Psoas muscle (tissue), 8 donors: ENCODE data around the gene UBL7. TPM values are rescaled to one million over a fixed set of nuclear protein-coding genes. Genes with fewer than 3 reads are reported as not detected.

Experiments used
- ATAC-seq, 4 donors: fragments of 200-7000 bp; cut with Tn5 transposase; one replicate each; pipeline ENCODE4 v1.9.1; 2020; ENCODE audit warnings: moderate library complexity in 3 of 4, mild to moderate bottlenecking in 2 of 4
- DNase-seq, 2 donors: peaks; one replicate each; pipeline ENCODE4 v3.0.0-alpha.2; 2020
- H3K27ac ChIP-seq: fragments of 200-600 bp; one replicate; pipeline ENCODE4 v1.8.0; 2022
- H3K27me3 ChIP-seq, 3 donors: fragments of 200-600 bp in 1 of 3; one replicate each; pipeline versions ENCODE4 v1.6.1 to v1.8.0; 2013 to 2022; ENCODE audit warnings: low read length in 2 of 3, mild to moderate bottlenecking in 2 of 3, moderate library complexity in 1 of 3; ENCODE audit not compliant: insufficient read depth in 3 of 3
- H3K36me3 ChIP-seq, 2 donors: fragments of 200-600 bp in 1 of 2; one replicate each; pipeline versions ENCODE4 v1.6.1 to v1.8.0; 2013 to 2022; ENCODE audit warnings: low read depth in 1 of 2, mild to moderate bottlenecking in 1 of 2, moderate library complexity in 1 of 2; ENCODE audit not compliant: insufficient read depth in 1 of 2
- H3K4me1 ChIP-seq: fragments of 200-600 bp; one replicate; pipeline ENCODE4 v1.8.0; 2022
- H3K4me3 ChIP-seq: fragments of 200-600 bp; one replicate; pipeline ENCODE4 v1.8.0; 2022; ENCODE audit warnings: mild to moderate bottlenecking
- H3K9me3 ChIP-seq: fragments of 200-600 bp; one replicate; pipeline ENCODE4 v1.8.0; 2022
- WGBS, 3 donors: extraction: QIAGEN DNeasy Blood & Tissue Kit; methylation state at CpG; one replicate each; pipeline versions ENCODE4 v1.1.6 to v1.1.7; 2013; 5-methylcytosine and 5-hydroxymethylcytosine counted together
- intact Hi-C, 2 donors: fragments of 100-400 bp; cut with DNase I; formaldehyde crosslinking; loops; one replicate each; pipeline versions ENCODE4 v1.11.0 to v1.14.2; 2022
- polyA plus RNA-seq, 3 donors: library from polyadenylated mRNA; stranded (reverse); fragments of 200-250 nt; gene quantifications; one replicate each; pipeline ENCODE4 v1.2.3, GENCODE V29; 2013
- total RNA-seq, 4 donors: library from RNA; stranded (reverse); fragmentation: NEBNext Ultra II Directional in 2 of 4; extraction: Animal tissue kit (Norgen Biotek cat#: 25700) in 2 of 4; gene quantifications; one replicate each; pipeline versions ENCODE4 v1.2.1 to v1.2.4, GENCODE V29; 2021 to 2023
- TF ChIP-seq, protein P1 (sequence below): fragments of 200-600 bp; IDR thresholded peaks from one replicate; pipeline ENCODE4 v1.8.0; 2022; ENCODE audit warnings: antibody characterized with exemption
- donor health status: healthy with polysubstance abuse.
- donor health status: DM: no; HTN: no; CAD: no; lungs with moderate emphysema.
- donor health status: Bipolar disorder and iron deficiency.
- donor health status: healthy.
- donor health status: DM: yes; HTN: yes; CAD: no.
- donor health status: DM: no; HTN: no; CAD: no.
- donor health status: DM: no; HTN: no; CAD: no.
- donor health status: DM: yes; HTN: yes; CAD: no.

UBL7 gene
- total and polyA plus RNA-seq, 7 donors, result 45.5 to 91.7 (median 61.3) TPM

DNA sequence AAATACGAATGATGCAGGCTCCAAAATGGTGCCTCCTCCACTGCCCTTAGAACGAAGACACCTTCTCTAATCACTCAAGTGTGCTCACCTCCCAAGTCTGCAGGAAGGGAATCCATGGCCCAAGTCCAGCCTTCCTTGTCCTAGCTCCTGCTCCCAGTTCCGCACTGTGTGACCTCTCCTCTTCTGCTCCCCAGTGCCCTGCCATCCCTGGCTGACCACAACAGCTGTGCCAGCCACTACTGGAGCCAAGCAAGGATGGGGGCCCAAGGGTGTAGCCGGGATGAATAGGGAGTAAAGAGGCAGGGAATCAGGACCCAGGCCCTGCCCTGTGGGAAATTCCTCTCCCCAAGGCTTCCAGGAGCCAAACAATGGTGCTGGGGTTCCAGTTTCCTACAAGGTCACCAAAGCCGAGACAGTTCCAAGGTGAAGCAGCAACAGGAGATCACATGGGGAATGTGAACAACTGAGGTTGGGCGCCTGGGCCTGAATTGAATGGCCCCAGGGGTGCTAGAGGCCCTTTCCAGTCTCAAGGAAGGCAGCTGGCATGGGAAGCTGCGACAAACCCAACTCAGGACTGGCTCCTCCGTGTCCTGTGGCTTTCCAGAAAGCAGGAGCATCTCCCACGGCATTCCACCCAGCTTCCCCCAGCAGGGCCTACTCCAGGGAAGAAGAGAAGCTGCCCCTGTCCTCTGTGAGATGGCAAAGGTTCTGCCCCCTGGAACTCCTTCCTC, 47.4 kb downstream of the UBL7 start:
- no peak overlapping the region for H3K27ac ChIP-seq
- no peaks in the 10 kb centered on the region for H3K9me3 ChIP-seq
- ATAC-seq, result no peak
- DNase-seq, result no peak
- TF ChIP-seq, protein P1, sequence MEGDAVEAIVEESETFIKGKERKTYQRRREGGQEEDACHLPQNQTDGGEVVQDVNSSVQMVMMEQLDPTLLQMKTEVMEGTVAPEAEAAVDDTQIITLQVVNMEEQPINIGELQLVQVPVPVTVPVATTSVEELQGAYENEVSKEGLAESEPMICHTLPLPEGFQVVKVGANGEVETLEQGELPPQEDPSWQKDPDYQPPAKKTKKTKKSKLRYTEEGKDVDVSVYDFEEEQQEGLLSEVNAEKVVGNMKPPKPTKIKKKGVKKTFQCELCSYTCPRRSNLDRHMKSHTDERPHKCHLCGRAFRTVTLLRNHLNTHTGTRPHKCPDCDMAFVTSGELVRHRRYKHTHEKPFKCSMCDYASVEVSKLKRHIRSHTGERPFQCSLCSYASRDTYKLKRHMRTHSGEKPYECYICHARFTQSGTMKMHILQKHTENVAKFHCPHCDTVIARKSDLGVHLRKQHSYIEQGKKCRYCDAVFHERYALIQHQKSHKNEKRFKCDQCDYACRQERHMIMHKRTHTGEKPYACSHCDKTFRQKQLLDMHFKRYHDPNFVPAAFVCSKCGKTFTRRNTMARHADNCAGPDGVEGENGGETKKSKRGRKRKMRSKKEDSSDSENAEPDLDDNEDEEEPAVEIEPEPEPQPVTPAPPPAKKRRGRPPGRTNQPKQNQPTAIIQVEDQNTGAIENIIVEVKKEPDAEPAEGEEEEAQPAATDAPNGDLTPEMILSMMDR, result no peak
- H3K4me3 ChIP-seq, result no peak overlapping the region
- no peaks in the 10 kb centered on the region for H3K27me3 ChIP-seq
- intact Hi-C loops, result no loop called here
- no peaks in the 10 kb centered on the region for H3K4me1 ChIP-seq
- H3K36me3 ChIP-seq, result no peaks in the 10 kb centered on the region
- WGBS, 3 donors, result 78 to 81% (median 79%) methylated on average over 9 of the region's 9 CpGs

DNA sequence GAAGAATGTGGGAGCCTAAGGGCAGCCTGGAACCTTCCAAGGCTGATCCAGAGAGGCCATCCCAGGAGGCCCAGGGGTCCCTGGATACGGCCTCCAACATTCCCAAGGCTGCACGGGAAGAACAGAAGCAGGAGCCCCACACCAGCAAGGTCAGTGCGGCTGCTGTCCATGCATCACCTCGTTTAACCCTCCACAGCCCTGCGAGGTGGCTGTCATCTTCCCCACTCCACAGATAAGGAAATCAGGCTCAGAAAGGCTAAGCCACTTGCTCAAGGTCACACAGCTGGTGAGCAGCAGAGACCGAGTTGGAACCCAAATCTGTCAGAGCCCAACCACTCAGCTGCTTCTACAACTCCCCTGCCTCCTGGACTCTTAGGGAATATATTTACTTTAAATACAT, 48.8 kb downstream of the UBL7 start:
- WGBS, 3 donors, result 75 to 80% (median 75%) methylated on average over 6 of the region's 6 CpGs
- no peak for ATAC-seq
- TF ChIP-seq, protein P1, result no peak

DNA sequence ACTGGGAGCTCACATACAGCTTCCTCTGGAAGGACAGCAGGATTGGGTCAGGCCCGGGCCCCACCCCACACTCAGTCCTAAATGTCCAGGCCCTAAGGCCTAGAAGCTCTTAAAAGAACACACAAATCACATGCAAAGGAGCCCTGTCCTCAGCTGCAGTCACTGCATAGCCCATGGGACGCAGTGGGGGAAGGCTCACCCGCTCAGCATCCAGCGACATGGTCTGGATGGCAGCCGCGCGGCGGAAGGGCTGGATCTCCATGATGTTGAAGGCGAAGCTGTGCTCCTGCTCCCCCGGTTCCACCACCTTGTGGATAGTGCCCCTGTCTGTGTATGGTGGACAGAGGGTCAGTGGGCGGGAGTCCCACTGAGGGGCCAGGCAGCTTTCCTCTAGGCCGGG, 49.3 kb downstream of the UBL7 start:
- Histone ChIP-seq H3K36me3 (no peaks in the 10 kb centered on the region), H3K4me3 (no peak overlapping the region), H3K9me3 (no peaks in the 10 kb centered on the region), H3K4me1 (no peaks in the 10 kb centered on the region), H3K27me3 (no peaks in the 10 kb centered on the region), H3K27ac (no peak overlapping the region)
- intact Hi-C loops, result no loop called here
- DNase-seq (no peak), ATAC-seq (no peak)
- TF ChIP-seq, protein P1, result no peak
- 88 to 91% (median 91%) methylated on average over 12 of the region's 12 CpGs for WGBS, 3 donors

More for the DNA sequence above, 48.8 kb downstream of the UBL7 start:
- Histone ChIP-seq H3K9me3 (no peaks in the 10 kb centered on the region), H3K27me3 (no peaks in the 10 kb centered on the region), H3K36me3 (no peaks in the 10 kb centered on the region), H3K4me3 (no peak overlapping the region), H3K4me1 (no peaks in the 10 kb centered on the region), H3K27ac (no peak overlapping the region)
- intact Hi-C loops, result no loop called here
- DNase-seq, result no peak

DNA sequence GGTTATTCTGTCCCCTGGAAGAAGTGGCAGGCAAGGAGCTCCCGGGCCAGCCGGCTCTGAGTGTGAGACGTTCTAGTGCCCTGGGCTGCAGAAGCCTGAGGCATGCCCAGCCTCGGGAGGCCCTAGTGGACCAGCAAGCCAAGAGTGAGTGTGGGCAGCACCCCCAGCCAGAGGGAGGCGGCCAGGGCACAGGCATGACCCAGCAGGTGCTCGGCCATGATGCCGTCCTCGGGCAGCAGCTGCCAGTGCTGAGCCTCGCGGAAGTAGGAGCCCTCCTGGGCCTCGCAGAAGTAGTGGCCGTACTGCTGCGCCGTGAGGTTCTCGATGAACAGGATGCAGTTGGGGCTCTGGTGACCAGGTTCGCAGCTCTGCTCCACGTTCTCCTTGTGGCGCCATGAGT, 50.5 kb downstream of the UBL7 start:
- Histone ChIP-seq H3K27ac (no peak overlapping the region), H3K27me3 (no peaks in the 10 kb centered on the region), H3K36me3 (no peaks in the 10 kb centered on the region), H3K4me3 (no peak overlapping the region), H3K9me3 (no peaks in the 10 kb centered on the region), H3K4me1 (no peaks in the 10 kb centered on the region)
- TF ChIP-seq, protein P1, result no peak
- DNase-seq (no peak), ATAC-seq (no peak)
- WGBS, 3 donors, result 87 to 92% (median 90%) methylated on average over 18 of the region's 18 CpGs
- intact Hi-C loops, result no loop called here

DNA sequence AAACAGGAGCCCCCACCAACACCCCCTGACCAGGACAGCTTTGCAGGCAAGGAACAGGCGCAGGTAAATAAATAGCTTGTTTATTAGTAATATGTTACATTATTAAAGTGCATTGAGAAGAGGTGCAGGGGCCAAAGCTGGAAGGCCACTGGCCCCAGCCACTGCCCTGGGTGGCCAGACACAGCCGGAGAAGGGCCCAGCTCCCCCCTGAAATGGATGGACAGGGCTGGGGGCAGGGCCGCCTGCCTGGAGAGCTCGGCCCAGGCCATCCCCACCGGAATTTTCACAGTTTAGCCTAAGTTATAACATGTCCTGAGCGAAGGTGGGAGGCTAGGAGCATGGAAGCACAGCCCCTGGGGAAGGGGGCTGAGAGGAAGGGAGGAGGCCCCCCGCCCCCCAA, 51.7 kb downstream of the UBL7 start:
- no peak for ATAC-seq
- no peak overlapping the region for H3K27ac ChIP-seq
- TF ChIP-seq, protein P1, result no peak
- H3K4me3 ChIP-seq, result no peak overlapping the region
- H3K9me3 ChIP-seq, result no peaks in the 10 kb centered on the region
- intact Hi-C loops, result no loop called here
- WGBS, 3 donors, result 68 to 84% (median 71%) methylated on average over 7 of the region's 7 CpGs
- H3K4me1 ChIP-seq, result no peaks in the 10 kb centered on the region
- H3K36me3 ChIP-seq, result no peaks in the 10 kb centered on the region
- no peaks in the 10 kb centered on the region for H3K27me3 ChIP-seq
- DNase-seq, result no peak
